Keratinocyte (primary cell): ENCODE results near the gene NPHS1.

ENCODE experiments used
- EZH2 ChIP-seq: IDR thresholded peaks from one replicate; pipeline ENCODE4 v1.6.1; 2012; ENCODE audit warnings: inconsistent platforms, mild to moderate bottlenecking, low read length, moderate library complexity
- TF ChIP-seq, protein P1 (sequence below), 3 experiments: IDR thresholded peaks in 1 of 3; conservative IDR thresholded peaks in 1 of 3; optimal IDR thresholded peaks in 1 of 3; 2 replicates in 2 of 3; 3 replicates in 1 of 3; pipeline versions ENCODE3 to v1.5.1; 2011; ENCODE audit warnings: low read length in 3 of 3, mild to moderate bottlenecking in 3 of 3, moderate library complexity in 2 of 3, control low read depth in 1 of 3, inconsistent platforms in 1 of 3; ENCODE audit not compliant: insufficient read depth in 2 of 3; ENCODE audit errors: extremely low read depth in 1 of 3

DNA sequence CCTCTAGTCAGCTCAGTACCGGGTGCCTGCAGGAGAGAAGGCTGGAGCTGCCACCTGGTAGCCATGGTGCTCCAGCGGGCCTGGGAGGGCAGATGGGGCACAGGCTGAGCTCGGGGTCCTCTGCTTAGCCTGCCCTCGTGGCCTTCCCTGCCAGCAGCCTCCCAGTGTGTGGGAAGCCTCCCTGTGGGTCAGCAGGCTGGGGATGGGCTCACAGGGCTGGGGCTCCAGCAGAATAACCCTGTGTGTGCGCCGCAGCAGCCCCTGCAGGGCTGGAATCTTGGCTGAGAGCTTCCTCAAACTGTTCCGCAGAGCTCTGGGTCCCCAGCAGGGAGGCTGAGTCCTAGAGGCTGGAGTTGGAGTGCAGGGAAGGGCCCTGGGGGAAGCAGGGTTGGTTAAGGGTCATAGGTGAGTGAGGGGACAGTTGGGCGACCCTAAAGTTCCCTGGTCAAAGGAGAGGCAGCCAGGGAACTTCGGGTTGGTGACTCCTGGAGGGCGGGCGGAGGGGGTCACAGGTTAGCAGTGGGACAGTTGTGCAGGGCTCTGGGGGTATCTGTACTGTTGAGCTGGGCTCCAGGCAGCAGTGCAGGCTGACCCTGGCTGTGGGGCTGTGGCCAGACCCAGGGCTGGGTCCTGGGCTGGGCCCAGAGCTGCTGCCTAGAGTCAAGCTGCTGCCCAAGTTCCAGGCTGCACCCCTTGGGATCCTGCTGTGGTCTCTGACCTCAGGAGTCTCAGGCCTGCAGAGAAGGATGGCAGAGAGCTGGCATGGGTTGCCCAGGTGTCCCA is 62.9 kb downstream of the NPHS1 start:
- TF ChIP-seq EZH2, result no peak
- TF ChIP-seq, protein P1, sequence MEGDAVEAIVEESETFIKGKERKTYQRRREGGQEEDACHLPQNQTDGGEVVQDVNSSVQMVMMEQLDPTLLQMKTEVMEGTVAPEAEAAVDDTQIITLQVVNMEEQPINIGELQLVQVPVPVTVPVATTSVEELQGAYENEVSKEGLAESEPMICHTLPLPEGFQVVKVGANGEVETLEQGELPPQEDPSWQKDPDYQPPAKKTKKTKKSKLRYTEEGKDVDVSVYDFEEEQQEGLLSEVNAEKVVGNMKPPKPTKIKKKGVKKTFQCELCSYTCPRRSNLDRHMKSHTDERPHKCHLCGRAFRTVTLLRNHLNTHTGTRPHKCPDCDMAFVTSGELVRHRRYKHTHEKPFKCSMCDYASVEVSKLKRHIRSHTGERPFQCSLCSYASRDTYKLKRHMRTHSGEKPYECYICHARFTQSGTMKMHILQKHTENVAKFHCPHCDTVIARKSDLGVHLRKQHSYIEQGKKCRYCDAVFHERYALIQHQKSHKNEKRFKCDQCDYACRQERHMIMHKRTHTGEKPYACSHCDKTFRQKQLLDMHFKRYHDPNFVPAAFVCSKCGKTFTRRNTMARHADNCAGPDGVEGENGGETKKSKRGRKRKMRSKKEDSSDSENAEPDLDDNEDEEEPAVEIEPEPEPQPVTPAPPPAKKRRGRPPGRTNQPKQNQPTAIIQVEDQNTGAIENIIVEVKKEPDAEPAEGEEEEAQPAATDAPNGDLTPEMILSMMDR (optimal IDR thresholded peaks at IDR 0.05 in 1 of 3, IDR thresholded peaks at IDR 0.05 in 1 of 3, conservative IDR thresholded peaks at IDR 0.05 in 1 of 3; ENCODE audit: extremely low read depth in 1 of 3, insufficient read depth in 2 of 3, low read length in 3 of 3), result no peak
